H9 (cell line): ENCODE measurements around the gene CCDC102A. TPM values are rescaled to one million over a fixed set of nuclear protein-coding genes. Genes with fewer than 3 reads are reported as not detected.

Experiments used
- DNase-seq: peaks from one replicate; pipeline ENCODE4 v3.0.0-alpha.2; 2017
- H2AFZ ChIP-seq: one replicate; pipeline ENCODE4 v1.6.1; 2013; ENCODE audit warnings: mild to moderate bottlenecking, low read length, control low read depth, moderate library complexity
- H2AK5ac ChIP-seq: 2 replicates; pipeline ENCODE4 v1.6.1; 2013; ENCODE audit warnings: low read length, control low read depth, mixed read lengths; ENCODE audit not compliant: insufficient read length
- H2BK120ac ChIP-seq: one replicate; pipeline ENCODE4 v1.6.1; 2013; ENCODE audit warnings: low read depth, mild to moderate bottlenecking, low read length, control low read depth, inconsistent platforms; ENCODE audit not compliant: poor library complexity, severe bottlenecking
- H2BK12ac ChIP-seq: 2 replicates; pipeline ENCODE4 v1.6.1; 2013; ENCODE audit warnings: low read length, control low read depth, mixed read lengths, low read depth; ENCODE audit not compliant: insufficient read length
- H2BK15ac ChIP-seq: 2 replicates; pipeline ENCODE4 v1.6.1; 2013; ENCODE audit warnings: low read depth, low read length, control low read depth
- H2BK20ac ChIP-seq: one replicate; pipeline ENCODE4 v1.6.1; 2013; ENCODE audit warnings: low read depth, mild to moderate bottlenecking, low read length, control low read depth, inconsistent platforms; ENCODE audit not compliant: poor library complexity, severe bottlenecking
- H2BK5ac ChIP-seq: 2 replicates; pipeline ENCODE4 v1.6.1; 2013; ENCODE audit warnings: low read length, control low read depth, mixed read lengths; ENCODE audit not compliant: insufficient read length
- H3K14ac ChIP-seq: 2 replicates; pipeline ENCODE4 v1.6.1; 2013; ENCODE audit warnings: low read length, control low read depth; ENCODE audit not compliant: insufficient read depth
- H3K18ac ChIP-seq: 2 replicates; pipeline ENCODE4 v1.6.1; 2013; ENCODE audit warnings: low read depth, mild to moderate bottlenecking, mixed read lengths, low read length, control low read depth; ENCODE audit not compliant: insufficient read length
- H3K23ac ChIP-seq: 2 replicates; pipeline ENCODE4 v1.6.1; 2013; ENCODE audit warnings: low read length, control low read depth, mixed read lengths, low read depth; ENCODE audit not compliant: insufficient read length
- H3K23me2 ChIP-seq: 2 replicates; pipeline ENCODE4 v1.6.1; 2013; ENCODE audit warnings: low read depth, mild to moderate bottlenecking, mixed read lengths, low read length, control low read depth; ENCODE audit not compliant: insufficient read length, poor library complexity, severe bottlenecking
- H3K27ac ChIP-seq: 2 replicates; pipeline ENCODE4 v1.5.1; 2013; ENCODE audit warnings: low read length, control low read depth, mixed read lengths, low read depth; ENCODE audit not compliant: insufficient read length
- H3K27me3 ChIP-seq: 2 replicates; pipeline ENCODE4 v1.6.1; 2013; ENCODE audit warnings: low read length, control low read depth, inconsistent platforms; ENCODE audit not compliant: insufficient read depth
- H3K4ac ChIP-seq: 2 replicates; pipeline ENCODE4 v1.6.1; 2013; ENCODE audit warnings: low read depth, mild to moderate bottlenecking, control low read depth, inconsistent platforms, low read length, moderate library complexity
- H3K4me1 ChIP-seq: 2 replicates; pipeline ENCODE4 v1.6.1; 2013; ENCODE audit warnings: low read length, control low read depth, inconsistent platforms; ENCODE audit not compliant: insufficient read depth
- H3K4me2 ChIP-seq: 2 replicates; pipeline ENCODE4 v1.6.1; 2013; ENCODE audit warnings: low read length, control low read depth, mixed read lengths; ENCODE audit not compliant: insufficient read length, insufficient read depth
- H3K56ac ChIP-seq: 2 replicates; pipeline ENCODE4 v1.6.1; 2013; ENCODE audit warnings: low read depth, mild to moderate bottlenecking, mixed read lengths, low read length, control low read depth; ENCODE audit not compliant: insufficient read length
- H3K79me1 ChIP-seq: 2 replicates; pipeline ENCODE4 v1.6.1; 2013; ENCODE audit warnings: low read depth, mild to moderate bottlenecking, moderate library complexity, low read length, control low read depth, inconsistent platforms; ENCODE audit not compliant: insufficient read depth, poor library complexity, severe bottlenecking
- H3K79me2 ChIP-seq: 2 replicates; pipeline ENCODE4 v1.6.1; 2013; ENCODE audit warnings: low read length, control low read depth, inconsistent platforms; ENCODE audit not compliant: insufficient read depth
- H3K9ac ChIP-seq: 2 replicates; pipeline ENCODE4 v1.6.1; 2013; ENCODE audit warnings: low read length, control low read depth, mixed read lengths; ENCODE audit not compliant: insufficient read length; ENCODE audit errors: extremely low read depth
- H3K9me3 ChIP-seq: one replicate; pipeline ENCODE4 v1.6.1; 2013; ENCODE audit warnings: low read depth, low read length, inconsistent platforms; ENCODE audit not compliant: control insufficient read depth
- H3T11ph ChIP-seq: one replicate; pipeline ENCODE4 v1.6.1; 2013; ENCODE audit warnings: mild to moderate bottlenecking, low read length, control low read depth, inconsistent platforms
- H4K20me1 ChIP-seq: one replicate; pipeline ENCODE4 v1.6.1; 2013; ENCODE audit not compliant: control insufficient read depth, insufficient read length, insufficient read depth
- H4K5ac ChIP-seq: 2 replicates; pipeline ENCODE4 v1.6.1; 2013; ENCODE audit warnings: low read depth, mild to moderate bottlenecking, mixed read lengths, low read length, control low read depth; ENCODE audit not compliant: insufficient read length
- H4K8ac ChIP-seq: replicated peaks from 2 replicates; pipeline ENCODE4 v1.6.1; 2013; ENCODE audit warnings: low read length, control low read depth, mixed read lengths, low read depth; ENCODE audit not compliant: insufficient read length
- H4K91ac ChIP-seq: 2 replicates; pipeline ENCODE4 v1.6.1; 2013; ENCODE audit warnings: low read depth, mild to moderate bottlenecking, moderate library complexity, mixed read lengths, low read length, control low read depth; ENCODE audit not compliant: insufficient read length
- H3K27ac Mint-ChIP-seq, 3 experiments: 2 replicates in 2 of 3; 3 replicates in 1 of 3; pipeline ENCODE4 v1.8.0; 2020 to 2021; ENCODE audit warnings: mixed read lengths in 3 of 3, mild to moderate bottlenecking in 1 of 3, moderate library complexity in 1 of 3
- H3K27me3 Mint-ChIP-seq: 2 replicates; pipeline ENCODE4 v1.8.0; 2021; ENCODE audit warnings: low read depth, mild to moderate bottlenecking, moderate library complexity, mixed read lengths
- H3K36me3 Mint-ChIP-seq, 3 experiments: 2 replicates in 2 of 3; 3 replicates in 1 of 3; pipeline ENCODE4 v1.8.0; 2020 to 2021; ENCODE audit warnings: low read depth in 3 of 3, mixed read lengths in 3 of 3; ENCODE audit not compliant: insufficient read depth in 1 of 3
- H3K4me1 Mint-ChIP-seq, 2 experiments: 2 replicates each; pipeline ENCODE4 v1.8.0; 2020; ENCODE audit warnings: mixed read lengths in 2 of 2
- H3K4me3 Mint-ChIP-seq, 2 experiments: 2 replicates in 1 of 2; 3 replicates in 1 of 2; pipeline ENCODE4 v1.8.0; 2020 to 2021; ENCODE audit warnings: mild to moderate bottlenecking in 2 of 2, mixed read lengths in 2 of 2, moderate library complexity in 1 of 2
- H3K9me3 Mint-ChIP-seq, 2 experiments: 2 replicates in 1 of 2; 3 replicates in 1 of 2; pipeline ENCODE4 v1.8.0; 2020; ENCODE audit warnings: mild to moderate bottlenecking in 2 of 2, mixed read lengths in 2 of 2, moderate library complexity in 1 of 2
- WGBS: extraction: QIAGEN DNeasy Blood & Tissue Kit; methylation state at CpG from one replicate; pipeline ENCODE4 v1.1.7; 2013; ENCODE audit warnings: missing lambda C conversion rate, low lambda C conversion rate, mixed read lengths; ENCODE audit not compliant: insufficient read length; ENCODE audit errors: extremely low coverage; 5-methylcytosine and 5-hydroxymethylcytosine counted together
- total RNA-seq: library from RNA; stranded (reverse); gene quantifications from 2 replicates; pipeline ENCODE4 v1.2.1, GENCODE V29; 2021
- TF ChIP-seq, protein P1 (sequence below): fragments of 200-600 bp; sonication (generic); conservative IDR thresholded peaks from 3 replicates; pipeline ENCODE4 v1.8.0; 2021; ENCODE audit warnings: antibody characterized with exemption, mild to moderate bottlenecking

CCDC102A gene
- total RNA-seq, 1 experiment from 2014 or later, result 8.2 TPM

DNA sequence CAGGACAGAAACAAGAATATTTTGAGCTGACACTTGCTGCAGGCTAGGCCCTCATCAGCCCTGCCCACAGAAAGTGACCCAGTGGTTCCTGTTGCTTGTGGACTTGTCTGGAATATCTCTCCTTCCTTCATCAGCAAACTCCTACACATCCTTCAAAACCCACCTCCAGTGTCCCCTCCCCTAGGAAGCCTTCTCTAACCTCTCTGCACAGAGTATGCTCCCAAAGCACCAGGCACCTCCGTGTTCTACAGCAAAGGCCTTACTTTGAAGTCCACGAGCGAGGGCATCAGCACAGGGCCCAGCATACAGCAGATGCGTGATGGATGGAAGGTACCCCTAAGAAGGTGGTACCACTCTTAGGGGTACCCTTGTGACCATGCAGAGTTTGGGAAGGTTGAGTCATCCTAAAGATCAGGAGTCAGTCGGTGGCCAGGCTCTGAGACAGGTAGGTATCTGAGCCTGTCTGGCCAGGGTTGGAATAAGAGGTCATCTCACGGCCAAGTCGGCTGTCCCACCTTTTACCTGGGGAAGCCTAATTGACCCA is 2.0 kb downstream of the CCDC102A start:
- H3K4me1 Mint-ChIP-seq, result peaks cover 62 to 64% of the 10 kb centered on the region in 2 experiments
- DNase-seq, result peak; percentile 18
- Histone ChIP-seq H4K5ac (no peak overlapping the region), H2AK5ac (no peak overlapping the region), H3K14ac (no peak overlapping the region), H4K20me1 (no peaks in the 10 kb centered on the region), H3K23me2 (peaks cover 7% of the 10 kb centered on the region), H4K8ac (no peak overlapping the region), H3K79me2 (no peaks in the 10 kb centered on the region), H3K9ac (no peak overlapping the region), H2BK120ac (no peak overlapping the region), H3K79me1 (no peaks in the 10 kb centered on the region), H3T11ph (no peak overlapping the region), H2BK15ac (no peak overlapping the region), H3K4ac (no peak overlapping the region), H3K56ac (no peak overlapping the region), H3K27me3 (no peaks in the 10 kb centered on the region; the same call in 1 of the 2 replicates), H3K4me2 (no peak overlapping the region), H2BK5ac (no peak overlapping the region), H3K18ac (no peak overlapping the region), H2BK20ac (no peak overlapping the region), H2AFZ (no peak overlapping the region), H4K91ac (no peak overlapping the region), H3K23ac (no peak overlapping the region), H3K4me1 (peaks cover 10% of the 10 kb centered on the region; the same call in 1 of the 2 replicates), H2BK12ac (no peak overlapping the region), H3K27ac (no peak overlapping the region), H3K9me3 (no peaks in the 10 kb centered on the region)
- H3K9me3 Mint-ChIP-seq, result no peaks in the 10 kb centered on the region
- peak overlapping the region in 1 of 2 experiments; percentile 38; a peak in 3 of 5 replicates for H3K4me3 Mint-ChIP-seq
- peaks cover 36% of the 10 kb centered on the region for H3K27me3 Mint-ChIP-seq
- H3K27ac Mint-ChIP-seq, result no peak overlapping the region
- TF ChIP-seq, protein P1, sequence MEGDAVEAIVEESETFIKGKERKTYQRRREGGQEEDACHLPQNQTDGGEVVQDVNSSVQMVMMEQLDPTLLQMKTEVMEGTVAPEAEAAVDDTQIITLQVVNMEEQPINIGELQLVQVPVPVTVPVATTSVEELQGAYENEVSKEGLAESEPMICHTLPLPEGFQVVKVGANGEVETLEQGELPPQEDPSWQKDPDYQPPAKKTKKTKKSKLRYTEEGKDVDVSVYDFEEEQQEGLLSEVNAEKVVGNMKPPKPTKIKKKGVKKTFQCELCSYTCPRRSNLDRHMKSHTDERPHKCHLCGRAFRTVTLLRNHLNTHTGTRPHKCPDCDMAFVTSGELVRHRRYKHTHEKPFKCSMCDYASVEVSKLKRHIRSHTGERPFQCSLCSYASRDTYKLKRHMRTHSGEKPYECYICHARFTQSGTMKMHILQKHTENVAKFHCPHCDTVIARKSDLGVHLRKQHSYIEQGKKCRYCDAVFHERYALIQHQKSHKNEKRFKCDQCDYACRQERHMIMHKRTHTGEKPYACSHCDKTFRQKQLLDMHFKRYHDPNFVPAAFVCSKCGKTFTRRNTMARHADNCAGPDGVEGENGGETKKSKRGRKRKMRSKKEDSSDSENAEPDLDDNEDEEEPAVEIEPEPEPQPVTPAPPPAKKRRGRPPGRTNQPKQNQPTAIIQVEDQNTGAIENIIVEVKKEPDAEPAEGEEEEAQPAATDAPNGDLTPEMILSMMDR, result no peak
- WGBS, result no CpG with 5 or more reads among the region's 7 CpGs
- peaks cover 18 to 32% (median 31%) of the 10 kb centered on the region in 3 experiments; a peak in 6 of 7 replicates for H3K36me3 Mint-ChIP-seq
